Erythroblast (primary cell): ENCODE results near the gene SLC6A17.

Experiments used
- GATA1 ChIP-seq: IDR thresholded peaks from 2 replicates; pipeline ENCODE4 v1.6.1; 2011; ENCODE audit warnings: low read depth, mild to moderate bottlenecking, control low read depth, low read length, moderate library complexity
- POLR2A ChIP-seq: IDR thresholded peaks from 2 replicates; pipeline ENCODE4 v1.6.1; 2011; ENCODE audit warnings: mild to moderate bottlenecking, low read length

GRCh38 chr1:110174961-110175360 is 24.7 kb downstream of the SLC6A17 start:
- TF ChIP-seq POLR2A: no peak
- TF ChIP-seq GATA1: no peak
